Astrocyte (in vitro differentiated cells and primary cell): ENCODE data around the gene TACSTD2. TPM values are rescaled to one million over a fixed set of nuclear protein-coding genes. Genes with fewer than 3 reads are reported as not detected.

ENCODE experiments used
- DNase-seq: peaks from one replicate; pipeline ENCODE4 v3.0.0-alpha.2; 2010; ENCODE audit warnings: low read depth
- FAIRE-seq: peaks from 2 replicates; lab custom pipeline; 2011; peaks lifted over from hg19 to GRCh38; lab: Jason Lieb, UNC
- H2AFZ ChIP-seq: 2 replicates; pipeline ENCODE4 v1.6.0; 2012; ENCODE audit warnings: low read depth, low read length, inconsistent platforms
- H3K27ac ChIP-seq: 2 replicates; pipeline ENCODE4 v1.5.1; 2011; ENCODE audit warnings: low read depth, low read length, inconsistent platforms
- H3K27me3 ChIP-seq: 2 replicates; pipeline ENCODE4 v1.6.0; 2011; ENCODE audit warnings: low read length, inconsistent platforms; ENCODE audit not compliant: insufficient read depth
- H3K36me3 ChIP-seq: 2 replicates; pipeline ENCODE4 v1.5.1; 2011; ENCODE audit warnings: low read length, inconsistent platforms; ENCODE audit not compliant: insufficient read depth
- H3K4me1 ChIP-seq: 2 replicates; pipeline ENCODE4 v1.5.1; 2011; ENCODE audit warnings: low read length, inconsistent platforms; ENCODE audit not compliant: insufficient read depth
- H3K4me2 ChIP-seq: 2 replicates; pipeline ENCODE4 v1.6.0; 2012; ENCODE audit warnings: low read length, inconsistent platforms
- H3K4me3 ChIP-seq: 2 replicates; pipeline ENCODE4 v1.5.1; 2011; ENCODE audit warnings: low read depth, mild to moderate bottlenecking, low read length, inconsistent platforms; ENCODE audit not compliant: insufficient read depth
- H3K79me2 ChIP-seq: 2 replicates; pipeline ENCODE4 v1.6.0; 2012; ENCODE audit warnings: mild to moderate bottlenecking, low read length, inconsistent platforms; ENCODE audit not compliant: insufficient read depth
- H3K9ac ChIP-seq: 2 replicates; pipeline ENCODE4 v1.6.0; 2012; ENCODE audit warnings: mild to moderate bottlenecking, low read length, inconsistent platforms
- H3K9me3 ChIP-seq: 2 replicates; pipeline ENCODE4 v1.5.1; 2012; ENCODE audit warnings: low read depth, mild to moderate bottlenecking, low read length, inconsistent platforms; ENCODE audit not compliant: insufficient read depth
- H4K20me1 ChIP-seq: 2 replicates; pipeline ENCODE4 v1.6.0; 2012; ENCODE audit warnings: low read length, inconsistent platforms; ENCODE audit not compliant: insufficient read depth
- H3K27ac Mint-ChIP-seq: one replicate; pipeline ENCODE4 v1.8.0; 2021; ENCODE audit warnings: mild to moderate bottlenecking, mixed read lengths; ENCODE audit not compliant: unreplicated experiment
- H3K27me3 Mint-ChIP-seq: one replicate; pipeline ENCODE4 v1.8.0; 2021; ENCODE audit warnings: low read depth, mixed read lengths; ENCODE audit not compliant: unreplicated experiment
- H3K36me3 Mint-ChIP-seq: one replicate; pipeline ENCODE4 v1.8.0; 2021; ENCODE audit warnings: low read depth, mixed read lengths; ENCODE audit not compliant: unreplicated experiment
- H3K4me1 Mint-ChIP-seq: one replicate; pipeline ENCODE4 v1.8.0; 2021; ENCODE audit warnings: low read depth, mixed read lengths; ENCODE audit not compliant: unreplicated experiment
- H3K4me3 Mint-ChIP-seq: one replicate; pipeline ENCODE4 v1.8.0; 2021; ENCODE audit warnings: mild to moderate bottlenecking, moderate library complexity, mixed read lengths; ENCODE audit not compliant: unreplicated experiment
- H3K9me3 Mint-ChIP-seq: one replicate; pipeline ENCODE4 v1.8.0; 2021; ENCODE audit warnings: mild to moderate bottlenecking, mixed read lengths; ENCODE audit not compliant: unreplicated experiment
- CTCF ChIP-seq: IDR thresholded peaks from 2 replicates; pipeline ENCODE4 v1.5.1; 2011; ENCODE audit warnings: low read depth, mild to moderate bottlenecking, inconsistent platforms, low read length, moderate library complexity; ENCODE audit not compliant: insufficient read depth
- EZH2 ChIP-seq: IDR thresholded peaks from 2 replicates; pipeline ENCODE4 v1.6.1; 2012; ENCODE audit warnings: mild to moderate bottlenecking, low read length, inconsistent platforms; ENCODE audit not compliant: insufficient read depth
- total RNA-seq: library from RNA; stranded (reverse); gene quantifications from 2 replicates; pipeline ENCODE4 v1.2.1, GENCODE V29; 2021

TACSTD2 gene
- total RNA-seq, 1 donor from 2014 or later, result 3.0 TPM

GRCh38 chr1:58573705-58574591, 3.1 kb downstream of the TACSTD2 start:
- Histone ChIP-seq H3K4me2 (no peak overlapping the region), H4K20me1 (no peaks in the 10 kb centered on the region), H3K36me3 (no peaks in the 10 kb centered on the region), H3K27ac (no peak overlapping the region), H3K4me1 (peaks cover 4% of the 10 kb centered on the region), H3K79me2 (no peaks in the 10 kb centered on the region), H3K9ac (no peak overlapping the region), H3K4me3 (no peak overlapping the region), H3K27me3 (peaks cover 34% of the 10 kb centered on the region), H2AFZ (no peak overlapping the region), H3K9me3 (no peaks in the 10 kb centered on the region)
- TF ChIP-seq CTCF (no peak), EZH2 (no peak)
- Mint-ChIP-seq H3K9me3 (peaks cover 7% of the 10 kb centered on the region), H3K27me3 (peaks cover 32% of the 10 kb centered on the region), H3K4me3 (no peak overlapping the region), H3K4me1 (peaks cover 2% of the 10 kb centered on the region), H3K27ac (no peak overlapping the region), H3K36me3 (peaks cover 2% of the 10 kb centered on the region)
- no peak for DNase-seq
- no peak for FAIRE-seq

- no peak overlapping the region for H3K4me2 ChIP-seq
- no peak for FAIRE-seq
- peaks cover 7% of the 10 kb centered on the region for H3K9me3 Mint-ChIP-seq
- no peak overlapping the region for H3K27ac ChIP-seq
- no peak for DNase-seq
- H3K4me3 Mint-ChIP-seq, result no peak overlapping the region
- TF ChIP-seq CTCF (no peak), EZH2 (no peak)
- peaks cover 2% of the 10 kb centered on the region for H3K36me3 Mint-ChIP-seq
- peaks cover 2% of the 10 kb centered on the region for H3K4me1 Mint-ChIP-seq
- H3K4me3 ChIP-seq, result no peak overlapping the region
- no peaks in the 10 kb centered on the region for H3K9me3 ChIP-seq
- H3K27me3 Mint-ChIP-seq, result peaks cover 32% of the 10 kb centered on the region
- H3K4me1 ChIP-seq, result peaks cover 4% of the 10 kb centered on the region
- H3K9ac ChIP-seq, result no peak overlapping the region
- H3K27me3 ChIP-seq, result peaks cover 40% of the 10 kb centered on the region
- H3K27ac Mint-ChIP-seq, result no peak overlapping the region
- H3K79me2 ChIP-seq, result no peaks in the 10 kb centered on the region
- no peaks in the 10 kb centered on the region for H4K20me1 ChIP-seq
- H3K36me3 ChIP-seq, result no peaks in the 10 kb centered on the region
- H2AFZ ChIP-seq, result no peak overlapping the region
Measured at GRCh38 chr1:58573138-58573537, 3.9 kb downstream of the TACSTD2 start.

- Mint-ChIP-seq H3K36me3 (peaks cover 2% of the 10 kb centered on the region), H3K27ac (no peak overlapping the region), H3K9me3 (peaks cover 7% of the 10 kb centered on the region), H3K4me1 (peaks cover 2% of the 10 kb centered on the region), H3K27me3 (peaks cover 30% of the 10 kb centered on the region), H3K4me3 (no peak overlapping the region)
- TF ChIP-seq EZH2 (no peak), CTCF (no peak)
- Histone ChIP-seq H3K4me2 (no peak overlapping the region), H3K79me2 (no peaks in the 10 kb centered on the region), H3K9me3 (no peaks in the 10 kb centered on the region), H3K27ac (no peak overlapping the region), H3K4me3 (no peak overlapping the region), H3K9ac (no peak overlapping the region), H4K20me1 (no peaks in the 10 kb centered on the region), H3K27me3 (peaks cover 36% of the 10 kb centered on the region), H2AFZ (no peak overlapping the region), H3K36me3 (no peaks in the 10 kb centered on the region), H3K4me1 (peaks cover 4% of the 10 kb centered on the region)
- DNase-seq (no peak), FAIRE-seq (no peak)
Measured at GRCh38 chr1:58572690-58573089, 4.4 kb downstream of the TACSTD2 start.
